Peyer's patch (tissue), 4 donors: ENCODE data around the gene MARS1.

Experiments
- POLR2A ChIP-seq, 2 donors: fragments of 450-650 bp; IDR thresholded peaks; one replicate each; pipeline ENCODE4 v1.5.1; 2017; ENCODE audit warnings: antibody characterized with exemption in 2 of 2, mild to moderate bottlenecking in 2 of 2, moderate library complexity in 2 of 2
- TF ChIP-seq, protein P1 (sequence below), 6 experiments: fragments of 450-650 bp in 4 of 6; fragments of 200-600 bp in 2 of 6; sonication (generic) in 1 of 6; IDR thresholded peaks; one replicate each; pipeline ENCODE4 v1.5.1; 2017 to 2019; ENCODE audit warnings: antibody characterized with exemption in 6 of 6, mild to moderate bottlenecking in 3 of 6, moderate library complexity in 1 of 6

DNA sequence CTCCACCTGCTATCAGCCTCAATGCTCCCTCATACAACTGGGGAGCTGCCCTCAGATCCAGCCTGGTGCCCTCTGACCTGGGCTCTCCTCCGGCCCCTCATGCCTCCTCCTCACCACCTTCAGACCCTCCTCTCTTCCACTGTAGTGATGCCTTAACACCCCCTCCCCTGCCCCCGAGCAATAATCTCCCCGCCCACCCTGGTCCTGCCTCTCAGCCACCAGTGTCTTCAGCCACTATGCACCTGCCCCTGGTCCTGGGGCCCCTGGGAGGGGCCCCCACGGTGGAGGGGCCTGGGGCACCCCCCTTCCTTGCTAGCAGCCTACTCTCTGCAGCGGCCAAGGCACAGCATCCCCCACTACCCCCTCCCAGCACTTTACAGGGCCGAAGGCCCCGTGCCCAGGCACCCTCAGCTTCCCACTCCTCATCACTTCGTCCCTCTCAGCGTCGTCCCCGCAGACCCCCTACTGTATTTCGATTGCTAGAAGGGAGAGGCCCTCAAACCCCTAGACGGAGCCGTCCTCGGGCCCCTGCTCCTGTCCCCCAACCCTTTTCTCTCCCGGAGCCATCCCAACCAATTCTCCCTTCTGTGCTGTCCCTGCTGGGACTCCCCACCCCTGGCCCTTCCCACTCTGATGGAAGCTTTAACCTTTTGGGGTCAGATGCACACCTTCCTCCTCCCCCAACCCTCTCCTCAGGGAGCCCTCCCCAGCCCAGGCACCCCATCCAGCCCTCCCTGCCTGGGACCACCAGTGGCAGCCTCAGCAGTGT, 37.9 kb downstream of the MARS1 start:
- TF ChIP-seq, protein P1, sequence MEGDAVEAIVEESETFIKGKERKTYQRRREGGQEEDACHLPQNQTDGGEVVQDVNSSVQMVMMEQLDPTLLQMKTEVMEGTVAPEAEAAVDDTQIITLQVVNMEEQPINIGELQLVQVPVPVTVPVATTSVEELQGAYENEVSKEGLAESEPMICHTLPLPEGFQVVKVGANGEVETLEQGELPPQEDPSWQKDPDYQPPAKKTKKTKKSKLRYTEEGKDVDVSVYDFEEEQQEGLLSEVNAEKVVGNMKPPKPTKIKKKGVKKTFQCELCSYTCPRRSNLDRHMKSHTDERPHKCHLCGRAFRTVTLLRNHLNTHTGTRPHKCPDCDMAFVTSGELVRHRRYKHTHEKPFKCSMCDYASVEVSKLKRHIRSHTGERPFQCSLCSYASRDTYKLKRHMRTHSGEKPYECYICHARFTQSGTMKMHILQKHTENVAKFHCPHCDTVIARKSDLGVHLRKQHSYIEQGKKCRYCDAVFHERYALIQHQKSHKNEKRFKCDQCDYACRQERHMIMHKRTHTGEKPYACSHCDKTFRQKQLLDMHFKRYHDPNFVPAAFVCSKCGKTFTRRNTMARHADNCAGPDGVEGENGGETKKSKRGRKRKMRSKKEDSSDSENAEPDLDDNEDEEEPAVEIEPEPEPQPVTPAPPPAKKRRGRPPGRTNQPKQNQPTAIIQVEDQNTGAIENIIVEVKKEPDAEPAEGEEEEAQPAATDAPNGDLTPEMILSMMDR (IDR thresholded peaks at IDR 0.05): no peak
- TF ChIP-seq POLR2A (IDR thresholded peaks at IDR 0.05): no peak
